Tibial artery (tissue), 4 donors: Measurements from ENCODE around the gene TUBA4B.

Experiments
- DNase-seq, 2 donors: peaks; one replicate each; pipeline ENCODE4 v3.0.0-alpha.2; 2019
- H3K27ac ChIP-seq, 2 donors: fragments of 200-600 bp; sonication (generic) in 1 of 2; 1 replicate in 1 of 2; 2 replicates in 1 of 2; pipeline ENCODE4 v1.5.1; 2018 to 2019; ENCODE audit warnings: mild to moderate bottlenecking in 1 of 2
- H3K27me3 ChIP-seq, 2 donors: fragments of 200-600 bp; sonication (generic) in 1 of 2; one replicate each; pipeline versions ENCODE4 v1.5.1 to v1.6.0; 2016 to 2019
- H3K36me3 ChIP-seq, 3 donors: fragments of 200-600 bp; sonication (generic) in 2 of 3; one replicate each; pipeline ENCODE4 v1.5.1; 2016 to 2019; ENCODE audit warnings: mild to moderate bottlenecking in 2 of 3
- H3K4me1 ChIP-seq, 4 donors: fragments of 200-600 bp; sonication (generic) in 2 of 4; 1 replicate in 3 of 4; 2 replicates in 1 of 4; pipeline ENCODE4 v1.5.1; 2016 to 2019
- H3K4me3 ChIP-seq, 2 donors: fragments of 200-600 bp; sonication (generic) in 1 of 2; 1 replicate in 1 of 2; 2 replicates in 1 of 2; pipeline ENCODE4 v1.5.1; 2018 to 2019; ENCODE audit warnings: mild to moderate bottlenecking in 2 of 2
- H3K9me3 ChIP-seq, 3 donors: fragments of 200-600 bp; sonication (generic) in 1 of 3; one replicate each; pipeline ENCODE4 v1.5.1; 2016 to 2019
- CTCF ChIP-seq, 2 experiments: fragments of 200-600 bp in 1 of 2; fragments of 450-650 bp in 1 of 2; IDR thresholded peaks; one replicate each; pipeline ENCODE4 v1.5.1; 2017 to 2019; ENCODE audit warnings: antibody characterized with exemption in 2 of 2, mild to moderate bottlenecking in 1 of 2, moderate library complexity in 1 of 2
- intact Hi-C: fragments of 100-400 bp; cut with DNase I; formaldehyde crosslinking; loops from one replicate; pipeline ENCODE4 v1.15.0; 2023; ENCODE audit warnings: low total_unique reads

Gene TUBA4B

GRCh38 chr2:219297766-219298456 is 44.9 kb downstream of the TUBA4B start:
- DNase-seq: no peak
- Histone ChIP-seq H3K4me1 (peaks cover 0 to 22% (median 8%) of the 10 kb centered on the region in 4 donors), H3K4me3 (no peak overlapping the region), H3K9me3 (no peaks in the 10 kb centered on the region), H3K27me3 (peaks cover 0 to 37% of the 10 kb centered on the region in 2 donors), H3K27ac (no peak overlapping the region), H3K36me3 (no peaks in the 10 kb centered on the region)
- no peak for TF ChIP-seq CTCF (IDR thresholded peaks at IDR 0.05)
- intact Hi-C loops: loop anchor here (10.0 kb wide), 2 partner anchors 73 to 237 kb away; partner anchors contain the start of genes ANKZF1 and ATG9A

GRCh38 chr2:219298759-219299371 is 45.8 kb downstream of the TUBA4B start:
- peak; percentile 98 to 100 for TF ChIP-seq CTCF (IDR thresholded peaks at IDR 0.05)
- no peaks in the 10 kb centered on the region for H3K9me3 ChIP-seq
- H3K4me3 ChIP-seq: no peak overlapping the region
- peaks cover 0 to 19% (median 8%) of the 10 kb centered on the region in 4 donors for H3K4me1 ChIP-seq
- H3K27ac ChIP-seq: no peak overlapping the region
- intact Hi-C loops: loop anchor here (10.0 kb wide), 2 partner anchors 74 to 236 kb away; partner anchors contain the start of genes ANKZF1 and ATG9A
- H3K36me3 ChIP-seq: no peaks in the 10 kb centered on the region
- peaks cover 0 to 41% of the 10 kb centered on the region in 2 donors for H3K27me3 ChIP-seq
- peak; percentile 84 to 93 for DNase-seq

- Histone ChIP-seq H3K4me1 (peaks cover 0 to 14% (median 6%) of the 10 kb centered on the region in 4 donors), H3K36me3 (no peaks in the 10 kb centered on the region), H3K27ac (no peak overlapping the region), H3K27me3 (peaks cover 0 to 42% of the 10 kb centered on the region in 2 donors), H3K9me3 (no peaks in the 10 kb centered on the region), H3K4me3 (no peak overlapping the region)
- DNase-seq: no peak
- intact Hi-C loops: loop anchor here (10.0 kb wide), 2 partner anchors 75 to 235 kb away; partner anchors contain the start of genes ANKZF1 and ATG9A
- TF ChIP-seq CTCF (IDR thresholded peaks at IDR 0.05): no peak
Measured at GRCh38 chr2:219299372-219299760, 46.3 kb downstream of the TUBA4B start.

GRCh38 chr2:219300022-219300421 is 47.0 kb downstream of the TUBA4B start:
- Histone ChIP-seq H3K4me1 (peaks cover 0 to 8% (median 3%) of the 10 kb centered on the region in 4 donors), H3K4me3 (no peak overlapping the region), H3K9me3 (no peaks in the 10 kb centered on the region), H3K27me3 (peaks cover 0 to 42% of the 10 kb centered on the region in 2 donors), H3K36me3 (no peaks in the 10 kb centered on the region), H3K27ac (no peak overlapping the region)
- DNase-seq: no peak
- intact Hi-C loops: loop anchor here (10.0 kb wide), 1 partner anchor 245 kb away; no protein-coding TSS in a partner anchor
- TF ChIP-seq CTCF (IDR thresholded peaks at IDR 0.05): no peak

GRCh38 chr2:219302412-219302968 is 49.4 kb downstream of the TUBA4B start:
- H3K27me3 ChIP-seq: peaks cover 0 to 53% of the 10 kb centered on the region in 2 donors

More at GRCh38 chr2:219302412-219302968, 49.4 kb downstream of the TUBA4B start:
- Histone ChIP-seq H3K4me3 (no peak overlapping the region), H3K9me3 (no peaks in the 10 kb centered on the region), H3K36me3 (no peaks in the 10 kb centered on the region), H3K27ac (no peak overlapping the region), H3K4me1 (peaks cover 0 to 6% (median 0%) of the 10 kb centered on the region in 4 donors)
- intact Hi-C loops: loop anchor here (10.0 kb wide), 1 partner anchor 248 kb away; no protein-coding TSS in a partner anchor
- TF ChIP-seq CTCF (IDR thresholded peaks at IDR 0.05): no peak
- no peak for DNase-seq
